H1 (cell line): ENCODE measurements around the gene ZNF536. TPM values are rescaled to one million over a fixed set of nuclear protein-coding genes. Genes with fewer than 3 reads are reported as not detected.

ENCODE experiments used
- CTCF ChIA-PET: fragments of 300-600 bp; sonication (Branson Sonifier 250); formaldehyde crosslinking; loops from one replicate; lab custom pipeline; 2021; ENCODE audit not compliant: partially characterized antibody; lab: Charles Lee
- POLR2A ChIA-PET: fragments of 300-600 bp; sonication (Branson Sonifier 250); formaldehyde crosslinking; loops from one replicate; lab custom pipeline; 2021; ENCODE audit warnings: inconsistent platforms; ENCODE audit not compliant: partially characterized antibody; lab: Charles Lee
- DNase-seq, 2 experiments: peaks; one replicate each; pipeline versions ENCODE4 v3.0.0 to v3.0.0-alpha.2; 2010 to 2022; ENCODE audit warnings: low spot score in 2 of 2, low read depth in 1 of 2, mixed read lengths in 1 of 2
- FAIRE-seq: peaks from 2 replicates; lab custom pipeline; 2011; peaks lifted over from hg19 to GRCh38; lab: Jason Lieb, UNC
- H2AFZ ChIP-seq: 2 replicates; pipeline ENCODE4 v1.8.1; 2012; ENCODE audit warnings: low read length, inconsistent platforms
- H2AK5ac ChIP-seq: 2 replicates; pipeline ENCODE4 v1.6.1; 2013; ENCODE audit warnings: low read depth, low read length
- H2BK120ac ChIP-seq: replicated peaks from 2 replicates; pipeline ENCODE3; 2013; ENCODE audit warnings: low read depth, low read length, inconsistent platforms
- H2BK12ac ChIP-seq: 2 replicates; pipeline ENCODE4 v1.6.1; 2013; ENCODE audit warnings: low read depth, low read length
- H2BK15ac ChIP-seq: 2 replicates; pipeline ENCODE4 v1.6.1; 2013; ENCODE audit warnings: low read length
- H2BK20ac ChIP-seq: 2 replicates; pipeline ENCODE4 v1.6.1; 2013; ENCODE audit warnings: low read length
- H2BK5ac ChIP-seq: 2 replicates; pipeline ENCODE4 v1.6.1; 2013; ENCODE audit warnings: low read depth, low read length
- H3K14ac ChIP-seq: 2 replicates; pipeline ENCODE4 v1.6.1; 2013; ENCODE audit warnings: inconsistent platforms; ENCODE audit not compliant: insufficient read length
- H3K18ac ChIP-seq: 2 replicates; pipeline ENCODE4 v1.6.1; 2013; ENCODE audit warnings: low read length; ENCODE audit errors: extremely low read depth
- H3K23ac ChIP-seq: 2 replicates; pipeline ENCODE4 v1.6.1; 2013; ENCODE audit warnings: inconsistent platforms; ENCODE audit not compliant: insufficient read length
- H3K23me2 ChIP-seq: 2 replicates; pipeline ENCODE4 v1.6.1; 2013; ENCODE audit warnings: low read depth, low read length
- H3K27ac ChIP-seq: 2 replicates; pipeline ENCODE4 v1.6.1; 2011; ENCODE audit warnings: low read depth, low read length, inconsistent platforms
- H3K27me3 ChIP-seq, 4 experiments: replicated peaks in 1 of 4; 1 replicate in 1 of 4; 2 replicates in 3 of 4; pipeline versions ENCODE4 v1.6.1 to v1.8.1; 2011 to 2013; ENCODE audit warnings: low read length in 3 of 4, mild to moderate bottlenecking in 3 of 4, inconsistent platforms in 2 of 4, mixed read lengths in 2 of 4, moderate library complexity in 1 of 4; ENCODE audit not compliant: control insufficient read depth in 3 of 4, insufficient read depth in 3 of 4; ENCODE audit errors: extremely low read depth in 1 of 4
- H3K36me3 ChIP-seq, 4 experiments: 2 replicates each; pipeline versions ENCODE4 v1.6.1 to v1.8.1; 2011 to 2013; ENCODE audit warnings: mild to moderate bottlenecking in 4 of 4, low read length in 3 of 4, moderate library complexity in 2 of 4, control low read depth in 1 of 4, inconsistent platforms in 1 of 4; ENCODE audit not compliant: insufficient read depth in 4 of 4, control insufficient read depth in 2 of 4
- H3K4ac ChIP-seq: replicated peaks from 2 replicates; pipeline ENCODE3; 2013; ENCODE audit warnings: low read length, low read depth, mixed read lengths, inconsistent platforms; ENCODE audit not compliant: insufficient read length
- H3K4me1 ChIP-seq, 4 experiments: replicated peaks in 1 of 4; 1 replicate in 1 of 4; 2 replicates in 3 of 4; pipeline versions ENCODE4 v1.6.1 to v1.8.1; 2011 to 2013; ENCODE audit warnings: low read length in 3 of 4, inconsistent platforms in 2 of 4, mixed read lengths in 1 of 4; ENCODE audit not compliant: insufficient read depth in 4 of 4, control insufficient read depth in 3 of 4
- H3K4me2 ChIP-seq, 2 experiments: 2 replicates each; pipeline versions ENCODE4 v1.6.1 to v1.8.1; 2011 to 2013; ENCODE audit warnings: low read depth in 2 of 2, low read length in 2 of 2, control low read depth in 1 of 2, inconsistent platforms in 1 of 2, mild to moderate bottlenecking in 1 of 2; ENCODE audit not compliant: insufficient read depth in 1 of 2
- H3K4me3 ChIP-seq, 4 experiments: fragments of 200-600, 300-600 bp in 1 of 4; sonication (generic), shearing (Covaris generic), sonication (Bioruptor Twin) in 1 of 4; 2 replicates each; pipeline versions ENCODE4 v1.5.1 to v1.8.1; 2011 to 2016; ENCODE audit warnings: low read length in 4 of 4, low read depth in 3 of 4, control low read depth in 2 of 4, inconsistent platforms in 2 of 4, mild to moderate bottlenecking in 2 of 4, mixed read lengths in 1 of 4, moderate library complexity in 1 of 4; ENCODE audit not compliant: insufficient read depth in 2 of 4; ENCODE audit errors: extremely low read depth in 1 of 4
- H3K56ac ChIP-seq: replicated peaks from 2 replicates; pipeline ENCODE3; 2013; ENCODE audit warnings: low read depth, mild to moderate bottlenecking, mixed read lengths, low read length, inconsistent platforms; ENCODE audit not compliant: insufficient read length
- H3K79me1 ChIP-seq: 2 replicates; pipeline ENCODE4 v1.6.1; 2013; ENCODE audit warnings: low read depth, low read length, control low read depth
- H3K79me2 ChIP-seq, 2 experiments: 2 replicates each; pipeline versions ENCODE4 v1.6.1 to v1.8.1; 2012 to 2013; ENCODE audit warnings: low read length in 2 of 2, mild to moderate bottlenecking in 2 of 2, inconsistent platforms in 1 of 2; ENCODE audit not compliant: insufficient read depth in 2 of 2, control insufficient read depth in 1 of 2
- H3K9ac ChIP-seq, 4 experiments: replicated peaks in 1 of 4; 1 replicate in 1 of 4; 2 replicates in 3 of 4; pipeline versions ENCODE4 v1.6.1 to v1.8.1; 2011 to 2013; ENCODE audit warnings: low read depth in 3 of 4, low read length in 3 of 4, control low read depth in 2 of 4, mild to moderate bottlenecking in 2 of 4, moderate library complexity in 2 of 4, inconsistent platforms in 1 of 4; ENCODE audit errors: extremely low read depth in 1 of 4
- H3K9me3 ChIP-seq, 2 experiments: 2 replicates each; pipeline versions ENCODE4 v1.6.1 to v1.8.1; 2012 to 2013; ENCODE audit warnings: mild to moderate bottlenecking in 2 of 2, moderate library complexity in 2 of 2, control low read depth in 1 of 2, inconsistent platforms in 1 of 2, low read depth in 1 of 2, low read length in 1 of 2, mixed read lengths in 1 of 2; ENCODE audit not compliant: insufficient read depth in 2 of 2
- H4K20me1 ChIP-seq, 2 experiments: replicated peaks in 1 of 2; 2 replicates each; pipeline versions ENCODE3 to v1.8.1; 2011 to 2013; ENCODE audit warnings: inconsistent platforms in 2 of 2, low read length in 2 of 2, mild to moderate bottlenecking in 1 of 2; ENCODE audit not compliant: insufficient read depth in 2 of 2, control insufficient read depth in 1 of 2
- H4K5ac ChIP-seq: 2 replicates; pipeline ENCODE4 v1.6.1; 2013; ENCODE audit warnings: low read length, low read depth, mixed read lengths, inconsistent platforms; ENCODE audit not compliant: insufficient read length
- H4K8ac ChIP-seq: 2 replicates; pipeline ENCODE4 v1.8.0; 2013; ENCODE audit warnings: mild to moderate bottlenecking, moderate library complexity, low read length, inconsistent platforms; ENCODE audit not compliant: insufficient read depth; ENCODE audit errors: extremely low read depth
- H4K91ac ChIP-seq: replicated peaks from 2 replicates; pipeline ENCODE3; 2013; ENCODE audit warnings: low read length, mixed read lengths, inconsistent platforms; ENCODE audit not compliant: insufficient read length
- ASH2L ChIP-seq: fragments of 200-600, 300-600 bp; sonication (generic); IDR thresholded peaks from one replicate; pipeline ENCODE4 v1.7.1; 2017; ENCODE audit warnings: low read length
- CHD2 ChIP-seq: IDR thresholded peaks from 2 replicates; pipeline ENCODE4 v1.6.1; 2012; ENCODE audit warnings: low read length, improper control_type of control experiment
- EP300 ChIP-seq, 2 experiments: IDR thresholded peaks; 1 replicate in 1 of 2; 2 replicates in 1 of 2; pipeline ENCODE4 v1.6.1; 2011 to 2012; ENCODE audit warnings: low read depth in 2 of 2, low read length in 2 of 2, mild to moderate bottlenecking in 2 of 2, borderline replicate concordance in 1 of 2, inconsistent platforms in 1 of 2, moderate library complexity in 1 of 2
- HDAC6 ChIP-seq: IDR thresholded peaks from one replicate; pipeline ENCODE4 v1.7.1; 2012; ENCODE audit warnings: low read depth, mild to moderate bottlenecking, inconsistent platforms, low read length, moderate library complexity
- KDM1A ChIP-seq: fragments of 200-600, 300-600 bp; sonication (generic); IDR thresholded peaks from 2 replicates; pipeline ENCODE4 v1.7.1; 2016; ENCODE audit warnings: mild to moderate bottlenecking, low read length, borderline replicate concordance
- POLR2AphosphoS5 ChIP-seq: IDR thresholded peaks from 2 replicates; pipeline ENCODE4 v1.6.1; 2011; ENCODE audit warnings: low read depth, low read length
- RBBP5 ChIP-seq: IDR thresholded peaks from 2 replicates; pipeline ENCODE4 v1.7.1; 2012; ENCODE audit warnings: low read depth, mild to moderate bottlenecking, inconsistent platforms, low read length, moderate library complexity, borderline replicate concordance
- SIN3A ChIP-seq, 2 experiments: IDR thresholded peaks in 1 of 2; conservative IDR thresholded peaks in 1 of 2; 2 replicates each; pipeline ENCODE4 v1.6.1; 2011 to 2012; ENCODE audit warnings: low read length in 2 of 2, improper control_type of control experiment in 1 of 2, low read depth in 1 of 2, mild to moderate bottlenecking in 1 of 2
- SIRT6 ChIP-seq: IDR thresholded peaks from one replicate; pipeline ENCODE4 v1.7.1; 2012; ENCODE audit warnings: low read length, inconsistent platforms
- SP1 ChIP-seq: IDR thresholded peaks from 2 replicates; pipeline ENCODE4 v1.6.1; 2011; ENCODE audit warnings: low read depth, low read length
- SP2 ChIP-seq: IDR thresholded peaks from 2 replicates; pipeline ENCODE4 v1.6.1; 2012; ENCODE audit warnings: mild to moderate bottlenecking, low read length, inconsistent platforms
- SUZ12 ChIP-seq: fragments of 200-600 bp; sonication (generic); IDR thresholded peaks from 2 replicates; pipeline ENCODE4 v1.6.1; 2012; ENCODE audit warnings: mild to moderate bottlenecking, inconsistent platforms, low read length, moderate library complexity, mixed read lengths
- TEAD4 ChIP-seq: IDR thresholded peaks from 2 replicates; pipeline ENCODE4 v1.6.1; 2012; ENCODE audit warnings: low read depth, low read length, inconsistent platforms, mixed read lengths
- ZNF274 ChIP-seq: IDR thresholded peaks from 2 replicates; pipeline ENCODE4 v1.7.0; 2012; ENCODE audit warnings: low read length, borderline replicate concordance; ENCODE audit errors: extremely low read depth
- WGBS, 2 experiments: shearing (Covaris generic) in 1 of 2; methylation state at CpG; one replicate each; pipeline versions ENCODE4 v1.1.6 to v1.1.7; 2013 to 2015; ENCODE audit warnings: low lambda C conversion rate in 2 of 2, mixed read lengths in 2 of 2, inconsistent platforms in 1 of 2, low coverage in 1 of 2, missing lambda C conversion rate in 1 of 2; ENCODE audit not compliant: insufficient replicate concordance in 2 of 2, insufficient coverage in 1 of 2, insufficient read length in 1 of 2; ENCODE audit errors: extremely low coverage in 1 of 2, missing lambda C conversion rate in 1 of 2; 5-methylcytosine and 5-hydroxymethylcytosine counted together
- polyA plus RNA-seq, 7 experiments: library from polyadenylated mRNA; depleted of rRNA in 3 of 7; stranded (reverse) in 5 of 7; unstranded in 2 of 7; fragments of >200 nt in 5 of 7; fragments of 200-250 nt in 2 of 7; gene quantifications; 1 replicate in 5 of 7; 2 replicates in 1 of 7; 4 replicates in 1 of 7; pipeline versions ENCODE4 v1.2.1 to v1.2.3, GENCODE V29; 2011 to 2013; ENCODE audit warnings: missing spikeins in 2 of 7, mixed read lengths in 2 of 7
- total RNA-seq: library from RNA; stranded (reverse); fragmentation: NEBNext Ultra II Directional; extraction: Animal tissue kit (Norgen Biotek cat#: 25700); gene quantifications from 2 replicates; pipeline ENCODE4 v1.2.1, GENCODE V29; 2021

The ZNF536 gene
- total and polyA plus RNA-seq, 2 of the 8 experiments (the other 6 are each of a cell fraction or from before 2014, with no cell fraction given): 0.09 to 0.11 TPM

DNA sequence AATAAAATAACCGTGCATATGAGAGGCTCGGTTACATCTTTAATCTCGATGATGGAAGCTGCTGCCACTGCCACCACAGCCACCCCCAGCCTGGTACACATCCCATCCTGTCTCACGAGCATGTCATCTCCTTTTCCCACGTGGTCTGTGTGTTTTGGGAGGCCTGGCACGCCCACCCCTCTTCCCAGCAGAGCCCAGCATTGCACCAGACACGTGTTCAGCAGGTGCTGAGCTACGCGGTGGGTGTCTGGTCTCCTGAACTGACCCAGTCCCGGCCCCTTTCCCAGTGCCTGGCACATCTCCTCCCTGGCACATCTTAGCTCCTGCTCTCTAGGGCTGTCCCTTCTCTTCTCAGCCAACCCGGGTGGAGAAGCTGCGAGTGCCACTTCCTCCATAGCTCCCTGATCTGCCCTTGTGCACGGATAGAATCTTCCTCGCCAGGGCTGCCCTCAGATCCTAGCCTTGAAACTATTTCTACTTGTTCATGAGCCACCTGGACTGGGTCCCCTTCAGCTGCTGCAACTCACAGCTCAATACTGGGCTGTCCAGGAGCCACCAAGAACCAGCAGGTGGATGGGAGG is 36.8 kb upstream of the ZNF536 start:
- H3K4ac ChIP-seq: no peak overlapping the region
- no peaks in the 10 kb centered on the region for H3K79me2 ChIP-seq
- no peak overlapping the region for H3K23ac ChIP-seq
- no peaks in the 10 kb centered on the region for H3K4me1 ChIP-seq
- H3K9me3 ChIP-seq: no peaks in the 10 kb centered on the region
- no peaks in the 10 kb centered on the region for H3K79me1 ChIP-seq
- no peak overlapping the region for H3K27ac ChIP-seq
- H2AK5ac ChIP-seq: no peak overlapping the region
- H4K20me1 ChIP-seq: peaks cover 0 to 7% of the 10 kb centered on the region in 2 experiments
- no peak overlapping the region for H2BK15ac ChIP-seq
- H2BK5ac ChIP-seq: no peak overlapping the region
- no peak overlapping the region for H4K91ac ChIP-seq
- WGBS, 2 experiments: 90% methylated on average over 11 of the region's 14 CpGs; no CpG with 5 or more reads in 1 of the 2 experiments
- no peak overlapping the region for H2BK120ac ChIP-seq
- no peak overlapping the region for H3K4me2 ChIP-seq
- H3K14ac ChIP-seq: no peak overlapping the region
- no peak overlapping the region for H3K9ac ChIP-seq
- H4K5ac ChIP-seq: no peak overlapping the region
- no peak overlapping the region for H2BK12ac ChIP-seq
- no peak overlapping the region for H3K4me3 ChIP-seq
- no peak overlapping the region for H3K56ac ChIP-seq
- no peaks in the 10 kb centered on the region for H3K36me3 ChIP-seq
- H4K8ac ChIP-seq: no peak overlapping the region
- CTCF ChIA-PET: interaction anchor here (0.9 kb wide), 1 partner anchor 10 kb away, joined by 3 read pairs; no protein-coding TSS in a partner anchor
- no peaks in the 10 kb centered on the region for H3K27me3 ChIP-seq
- no peak overlapping the region for H3K18ac ChIP-seq
- POLR2A ChIA-PET: interaction anchor here (0.7 kb wide), 1 partner anchor 72 kb away, joined by 3 read pairs; no protein-coding TSS in a partner anchor
- H2AFZ ChIP-seq: no peak overlapping the region
- H2BK20ac ChIP-seq: no peak overlapping the region
- DNase-seq (no peak), FAIRE-seq (no peak)
- peaks cover 7% of the 10 kb centered on the region; the same call in 1 of the 2 replicates for H3K23me2 ChIP-seq
- TF ChIP-seq SP2: no peak
- no peak for TF ChIP-seq ASH2L
- no peak for TF ChIP-seq SIN3A (conservative IDR thresholded peaks at IDR 0.05 in 1 of 2, IDR thresholded peaks at IDR 0.05 in 1 of 2; ENCODE audit: low read depth in 1 of 2, low read length in 2 of 2)
- TF ChIP-seq KDM1A: no peak
- TF ChIP-seq SIRT6: no peak
- no peak for TF ChIP-seq HDAC6
- TF ChIP-seq TEAD4: no peak
- TF ChIP-seq EP300 (IDR thresholded peaks at IDR 0.05; ENCODE audit: borderline replicate concordance in 1 of 2, low read depth in 2 of 2, low read length in 2 of 2): no peak
- TF ChIP-seq CHD2: no peak
- no peak for TF ChIP-seq SUZ12
- TF ChIP-seq RBBP5: no peak
- TF ChIP-seq ZNF274: no peak
- no peak for TF ChIP-seq POLR2AphosphoS5
- no peak for TF ChIP-seq SP1
